ENCODE results near the gene TTC28. TPM values are rescaled to one million over a fixed set of nuclear protein-coding genes. Genes with fewer than 3 reads are reported as not detected.

Gene TTC28
- total and polyA plus RNA-seq, 8 donors, result 2.2 to 18.6 (median 11.5) TPM

DNA sequence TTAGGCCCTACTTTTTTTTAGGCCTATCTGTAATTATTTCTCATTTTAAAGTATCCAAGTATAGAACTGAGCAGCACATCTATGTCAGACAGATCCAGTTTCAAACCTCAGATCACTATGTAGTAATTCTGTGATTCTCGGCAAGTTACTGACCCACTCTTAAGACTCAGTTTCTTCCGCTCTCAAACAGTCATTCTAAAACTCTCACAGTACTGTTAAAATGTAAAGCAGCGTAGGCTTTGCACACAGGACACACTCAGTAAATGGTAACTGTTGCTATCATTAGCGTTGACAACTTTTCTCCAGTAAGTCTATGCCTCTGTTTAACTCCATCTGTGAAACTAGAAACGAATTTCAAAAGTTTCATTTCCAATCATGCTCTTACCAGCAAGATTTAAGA is 277.1 kb downstream of the TTC28 start:
- intact Hi-C loops (cut with DNase I), result no loop called here
- no peaks in the 10 kb centered on the region for H3K36me3 ChIP-seq
- no peaks in the 10 kb centered on the region for H3K4me1 ChIP-seq
- TF ChIP-seq, protein P1, sequence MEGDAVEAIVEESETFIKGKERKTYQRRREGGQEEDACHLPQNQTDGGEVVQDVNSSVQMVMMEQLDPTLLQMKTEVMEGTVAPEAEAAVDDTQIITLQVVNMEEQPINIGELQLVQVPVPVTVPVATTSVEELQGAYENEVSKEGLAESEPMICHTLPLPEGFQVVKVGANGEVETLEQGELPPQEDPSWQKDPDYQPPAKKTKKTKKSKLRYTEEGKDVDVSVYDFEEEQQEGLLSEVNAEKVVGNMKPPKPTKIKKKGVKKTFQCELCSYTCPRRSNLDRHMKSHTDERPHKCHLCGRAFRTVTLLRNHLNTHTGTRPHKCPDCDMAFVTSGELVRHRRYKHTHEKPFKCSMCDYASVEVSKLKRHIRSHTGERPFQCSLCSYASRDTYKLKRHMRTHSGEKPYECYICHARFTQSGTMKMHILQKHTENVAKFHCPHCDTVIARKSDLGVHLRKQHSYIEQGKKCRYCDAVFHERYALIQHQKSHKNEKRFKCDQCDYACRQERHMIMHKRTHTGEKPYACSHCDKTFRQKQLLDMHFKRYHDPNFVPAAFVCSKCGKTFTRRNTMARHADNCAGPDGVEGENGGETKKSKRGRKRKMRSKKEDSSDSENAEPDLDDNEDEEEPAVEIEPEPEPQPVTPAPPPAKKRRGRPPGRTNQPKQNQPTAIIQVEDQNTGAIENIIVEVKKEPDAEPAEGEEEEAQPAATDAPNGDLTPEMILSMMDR (IDR thresholded peaks at IDR 0.05), result no peak
- FAIRE-seq, result no peak
- no peaks in the 10 kb centered on the region for H3K27me3 ChIP-seq
- no peak for ATAC-seq
- DNase-seq, result no peak
- H3K9me3 ChIP-seq, result no peaks in the 10 kb centered on the region
- no peak overlapping the region for H3K27ac ChIP-seq
- WGBS, 2 donors, result 91 to 94% methylated on average over 5 of the region's 5 CpGs
- no peak overlapping the region for H3K4me3 ChIP-seq

DNA sequence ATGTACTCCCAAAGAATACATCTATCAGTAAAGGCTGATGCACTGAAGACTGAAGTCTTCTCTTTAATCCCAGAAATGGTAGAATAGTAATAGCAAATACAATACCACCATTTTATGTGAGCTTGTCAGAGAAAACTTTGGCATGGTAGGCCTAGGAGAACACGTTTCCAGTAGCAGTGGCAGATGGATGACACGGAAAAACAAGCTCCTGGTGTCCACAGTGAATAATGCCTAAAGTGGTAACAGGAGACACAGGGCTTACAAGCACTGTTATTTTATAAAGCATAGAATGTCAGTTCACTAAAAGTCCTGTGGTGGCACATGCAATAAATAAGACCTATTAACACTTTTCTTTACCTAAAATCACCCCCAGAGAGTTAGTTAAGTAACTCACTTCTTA is 277.6 kb downstream of the TTC28 start:
- no peaks in the 10 kb centered on the region for H3K9me3 ChIP-seq
- DNase-seq (no peak), FAIRE-seq (no peak), ATAC-seq (no peak)
- H3K27ac ChIP-seq, result no peak overlapping the region
- no peaks in the 10 kb centered on the region for H3K36me3 ChIP-seq
- H3K4me3 ChIP-seq, result no peak overlapping the region
- 68 to 70% methylated on average over 2 of the region's 2 CpGs for WGBS, 2 donors
- H3K4me1 ChIP-seq, result no peaks in the 10 kb centered on the region
- intact Hi-C loops (cut with DNase I), result no loop called here
- TF ChIP-seq, protein P1 (IDR thresholded peaks at IDR 0.05), result no peak
- no peaks in the 10 kb centered on the region for H3K27me3 ChIP-seq

DNA sequence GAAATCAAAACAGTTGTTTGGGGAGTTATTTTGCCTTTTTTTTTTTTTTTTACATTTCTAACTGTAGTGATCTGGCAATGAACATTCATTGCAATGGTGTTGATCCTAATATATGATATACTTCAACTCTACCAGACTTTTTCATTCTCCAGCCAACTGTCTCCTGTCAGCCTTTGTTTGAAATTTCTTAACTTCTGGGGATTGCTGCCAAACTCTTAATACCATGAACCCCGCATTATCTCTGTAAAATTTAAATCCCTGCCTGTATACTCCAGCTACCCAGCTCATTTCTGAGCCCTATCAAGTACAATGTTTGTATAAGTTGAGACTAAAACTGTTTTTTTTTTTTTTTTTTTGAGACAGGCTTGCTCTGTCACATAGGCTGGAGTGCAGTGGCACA is 280.7 kb downstream of the TTC28 start:
- no peak for FAIRE-seq
- Histone ChIP-seq H3K4me1 (peaks cover 0 to 13% (median 10%) of the 10 kb centered on the region in 3 donors), H3K4me3 (no peak overlapping the region), H3K36me3 (no peaks in the 10 kb centered on the region), H3K9me3 (no peaks in the 10 kb centered on the region), H3K27me3 (no peaks in the 10 kb centered on the region), H3K27ac (no peak overlapping the region)
- no peak for DNase-seq
- TF ChIP-seq, protein P1 (IDR thresholded peaks at IDR 0.05), result no peak
- 34 to 40% methylated on average over 1 of the region's 1 CpG for WGBS, 2 donors
- intact Hi-C loops (cut with DNase I), result no loop called here
- ATAC-seq, result no peak

DNA sequence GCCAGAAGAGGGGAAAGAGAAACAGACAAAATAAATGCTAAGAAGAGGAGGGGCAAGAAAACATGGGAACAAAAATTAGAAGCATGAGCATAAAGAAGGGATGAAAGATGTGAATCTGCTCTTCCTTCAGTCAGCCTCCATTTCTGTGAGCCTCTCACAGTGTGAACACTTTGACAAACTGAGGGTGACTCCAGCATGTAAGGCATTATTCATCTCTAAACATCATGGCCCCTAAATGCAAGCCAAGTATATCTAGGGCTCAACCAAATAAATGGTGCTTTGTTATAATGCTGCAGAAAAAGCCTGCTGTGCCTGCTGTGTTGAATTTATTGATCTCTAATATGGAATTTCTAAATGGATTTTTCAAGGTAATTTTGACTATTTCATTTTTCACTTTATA is 281.3 kb downstream of the TTC28 start:
- Histone ChIP-seq H3K27ac (no peak overlapping the region), H3K4me1 (peaks cover 0 to 13% (median 10%) of the 10 kb centered on the region in 3 donors), H3K27me3 (no peaks in the 10 kb centered on the region), H3K4me3 (no peak overlapping the region), H3K36me3 (no peaks in the 10 kb centered on the region), H3K9me3 (no peaks in the 10 kb centered on the region)
- intact Hi-C loops (cut with DNase I), result no loop called here
- TF ChIP-seq, protein P1 (IDR thresholded peaks at IDR 0.05), result no peak
- ATAC-seq (no peak), FAIRE-seq (no peak), DNase-seq (no peak)

DNA sequence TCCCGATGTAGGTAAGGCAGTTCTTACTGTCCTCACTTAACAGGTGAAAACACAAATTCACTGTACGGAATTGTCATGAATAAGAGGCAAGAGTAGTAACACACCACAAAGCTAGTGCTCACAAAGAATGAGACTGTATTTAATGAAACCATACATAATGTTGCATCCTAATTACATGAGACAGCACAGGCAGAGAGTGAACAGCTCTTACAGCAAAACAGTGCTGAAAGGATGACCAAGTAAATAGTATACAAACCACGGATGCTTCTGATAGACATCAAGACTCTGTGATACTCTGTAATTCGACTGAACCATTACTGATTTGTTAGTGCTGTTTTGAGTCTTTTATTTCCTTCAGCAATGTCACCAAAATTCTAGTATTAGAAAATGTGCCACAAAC is 282.3 kb downstream of the TTC28 start:
- H3K4me1 ChIP-seq, result peaks cover 0 to 13% (median 10%) of the 10 kb centered on the region in 3 donors
- no peaks in the 10 kb centered on the region for H3K27me3 ChIP-seq
- 88 to 89% methylated on average over 4 of the region's 4 CpGs for WGBS, 2 donors
- no peak overlapping the region for H3K27ac ChIP-seq
- H3K9me3 ChIP-seq, result no peaks in the 10 kb centered on the region
- TF ChIP-seq, protein P1 (IDR thresholded peaks at IDR 0.05), result no peak
- no peaks in the 10 kb centered on the region for H3K36me3 ChIP-seq
- FAIRE-seq (no peak), DNase-seq (no peak), ATAC-seq (no peak)
- intact Hi-C loops (cut with DNase I), result no loop called here
- H3K4me3 ChIP-seq, result no peak overlapping the region
